ENCODE measurements around the gene SHQ1. TPM values are rescaled to one million over a fixed set of nuclear protein-coding genes. Genes with fewer than 3 reads are reported as not detected.
A peak's percentile ranks its signal among the peaks of the same experiment; 100 is the strongest.

Gene SHQ1
- total RNA-seq, 2 donors from 2014 or later: 26.4 to 26.7 TPM

DNA sequence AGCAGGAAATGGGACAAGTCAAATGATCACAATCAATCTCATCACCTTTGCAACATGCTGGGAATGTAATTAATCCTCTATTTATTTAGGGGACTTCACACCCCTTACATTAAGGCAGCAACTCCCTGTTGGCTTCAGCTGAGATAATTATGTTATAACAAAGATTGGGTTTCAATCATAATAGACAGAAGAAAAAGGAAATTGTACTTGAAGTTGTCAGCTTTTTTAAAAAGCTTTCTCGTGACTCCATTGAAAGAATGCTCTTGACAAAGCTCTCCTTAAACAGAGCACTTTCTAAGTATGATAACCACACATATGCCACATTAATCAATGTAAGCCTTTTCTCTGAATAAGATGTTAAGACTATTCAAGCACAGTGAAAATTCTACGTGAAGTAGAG lies 65.7 kb downstream of the SHQ1 start:
- Mint-ChIP-seq H3K4me3 (no peak overlapping the region), H3K4me1 (ENCODE audit: low read depth) (no peaks in the 10 kb centered on the region), H3K9me3 (no peaks in the 10 kb centered on the region), H3K27me3 (ENCODE audit: low read depth) (no peaks in the 10 kb centered on the region), H3K27ac (no peak overlapping the region), H3K36me3 (ENCODE audit: insufficient read depth in 2 of 2) (peaks cover 0 to 8% of the 10 kb centered on the region in 2 donors)
- DNase-seq: no peak
- no peak for ATAC-seq (replicated peaks in 1 of 2)

DNA sequence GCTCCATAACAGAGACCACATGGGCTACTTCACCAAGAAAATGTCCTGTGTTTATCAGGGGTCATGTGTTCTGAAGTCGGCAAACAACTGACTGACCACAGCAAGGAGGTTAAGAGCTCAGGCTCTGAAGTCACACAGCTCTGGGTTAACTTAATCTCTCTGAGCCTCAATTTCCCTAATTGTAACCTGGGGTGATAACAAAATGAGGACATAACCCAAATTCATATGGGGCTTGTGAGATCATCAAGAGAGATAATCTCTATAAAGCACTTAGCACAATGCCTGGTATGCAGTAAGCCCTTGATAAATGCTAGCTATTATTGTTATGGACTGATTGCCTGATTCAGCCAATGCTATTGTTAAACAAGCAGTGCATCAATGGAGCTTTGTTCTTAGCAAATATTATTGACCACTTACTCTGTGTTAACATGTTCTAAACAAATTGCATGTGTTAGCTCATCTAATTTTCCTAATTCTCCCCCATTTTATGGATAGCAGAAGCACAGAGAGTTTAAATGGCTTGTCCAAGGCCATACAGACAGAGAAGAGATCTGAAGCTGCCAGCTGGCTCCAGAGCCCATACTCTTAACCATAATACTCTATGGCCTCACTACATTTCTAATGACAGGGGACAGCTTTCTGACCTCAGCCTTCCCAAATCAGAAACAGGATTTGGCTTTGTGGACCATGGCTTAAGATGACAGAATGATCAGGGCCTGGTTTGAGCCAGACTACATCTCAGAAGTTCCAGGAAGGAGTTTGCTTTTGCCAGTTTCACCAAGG lies 78.3 kb downstream of the SHQ1 start:
- Mint-ChIP-seq H3K9me3 (no peaks in the 10 kb centered on the region), H3K27me3 (ENCODE audit: low read depth) (no peaks in the 10 kb centered on the region), H3K27ac (no peak overlapping the region), H3K4me1 (ENCODE audit: low read depth) (no peaks in the 10 kb centered on the region), H3K36me3 (ENCODE audit: insufficient read depth in 2 of 2) (peaks cover 3 to 11% of the 10 kb centered on the region in 2 donors), H3K4me3 (no peak overlapping the region)
- DNase-seq (no peak), ATAC-seq (replicated peaks in 1 of 2) (no peak)

DNA sequence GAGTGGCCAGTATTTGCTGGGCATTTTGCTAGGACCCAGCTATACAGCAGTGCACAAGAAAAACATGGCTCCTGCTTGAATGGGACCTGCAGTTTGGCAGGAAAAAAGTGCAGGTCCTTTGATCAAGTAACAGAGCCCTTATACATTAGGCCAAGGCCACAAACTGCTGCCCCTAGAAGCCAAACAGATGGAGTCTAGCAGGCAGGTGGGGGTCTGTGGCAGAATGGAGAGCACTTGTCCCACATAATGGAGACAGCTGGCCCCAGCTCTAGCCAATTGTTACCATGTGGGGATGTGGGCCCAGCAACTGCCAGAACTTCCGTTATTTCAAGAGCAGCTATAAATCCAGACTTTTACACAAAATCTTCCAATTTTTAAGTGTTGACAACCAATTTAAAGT lies 79.3 kb downstream of the SHQ1 start:
- Mint-ChIP-seq H3K4me3 (no peak overlapping the region), H3K36me3 (ENCODE audit: insufficient read depth in 2 of 2) (peaks cover 3 to 11% of the 10 kb centered on the region in 2 donors), H3K4me1 (ENCODE audit: low read depth) (peaks cover under 1% of the 10 kb centered on the region), H3K27me3 (ENCODE audit: low read depth) (no peaks in the 10 kb centered on the region), H3K27ac (no peak overlapping the region), H3K9me3 (no peaks in the 10 kb centered on the region)
- DNase-seq (no peak), ATAC-seq (replicated peaks in 1 of 2) (no peak)

DNA sequence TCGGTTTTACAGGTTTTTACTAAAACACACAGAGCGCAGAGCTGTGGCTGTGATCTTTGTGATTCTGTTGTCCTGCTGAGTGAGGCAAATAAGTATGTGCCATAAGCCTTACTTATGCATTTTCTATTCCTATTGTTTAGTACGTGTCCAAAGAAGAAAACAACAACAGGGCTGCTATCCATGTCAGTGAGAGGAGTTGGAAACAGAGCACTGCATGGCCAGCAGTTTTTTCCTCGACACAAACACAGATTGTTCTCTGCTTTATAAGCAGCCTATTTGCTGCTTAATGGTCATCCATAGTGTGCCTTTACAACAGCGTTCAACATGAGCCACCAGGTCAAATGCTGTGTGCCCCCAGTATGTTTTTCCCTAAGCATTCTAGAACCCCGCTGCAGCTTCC lies 79.8 kb downstream of the SHQ1 start:
- Mint-ChIP-seq H3K4me1 (ENCODE audit: low read depth) (peaks cover 5% of the 10 kb centered on the region), H3K36me3 (ENCODE audit: insufficient read depth in 2 of 2) (peaks cover 3 to 11% of the 10 kb centered on the region in 2 donors), H3K4me3 (no peak overlapping the region), H3K27me3 (ENCODE audit: low read depth) (no peaks in the 10 kb centered on the region), H3K9me3 (no peaks in the 10 kb centered on the region), H3K27ac (no peak overlapping the region)
- DNase-seq (no peak), ATAC-seq (replicated peaks in 1 of 2) (no peak)

DNA sequence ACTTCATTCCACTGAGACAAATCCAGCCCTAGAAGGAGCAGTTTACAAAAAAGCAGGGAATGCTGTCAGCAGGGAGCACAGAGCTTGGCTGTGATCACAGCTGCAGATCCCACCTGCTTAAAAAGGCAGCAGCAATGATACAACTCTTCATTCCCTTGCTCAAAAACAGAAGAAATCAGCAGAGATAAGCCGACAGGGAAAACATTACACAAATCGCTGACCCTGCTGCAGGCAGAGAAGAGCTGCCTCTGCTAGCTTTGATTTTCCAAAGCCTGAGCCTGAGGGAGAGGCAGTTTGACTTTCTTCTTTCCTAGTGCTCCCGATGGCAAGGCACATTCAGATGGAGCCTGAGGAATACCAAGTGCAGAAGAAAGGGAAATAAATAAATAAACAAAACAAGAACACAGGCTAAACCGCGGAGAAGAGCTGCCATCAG lies 80.2 kb downstream of the SHQ1 start:
- Mint-ChIP-seq H3K4me1 (ENCODE audit: low read depth) (peaks cover 5% of the 10 kb centered on the region), H3K27me3 (ENCODE audit: low read depth) (no peaks in the 10 kb centered on the region), H3K9me3 (no peaks in the 10 kb centered on the region), H3K4me3 (no peak overlapping the region), H3K27ac (no peak overlapping the region), H3K36me3 (ENCODE audit: insufficient read depth in 2 of 2) (peaks cover 3 to 12% of the 10 kb centered on the region in 2 donors)
- ATAC-seq (replicated peaks in 1 of 2): no peak
- no peak for DNase-seq

DNA sequence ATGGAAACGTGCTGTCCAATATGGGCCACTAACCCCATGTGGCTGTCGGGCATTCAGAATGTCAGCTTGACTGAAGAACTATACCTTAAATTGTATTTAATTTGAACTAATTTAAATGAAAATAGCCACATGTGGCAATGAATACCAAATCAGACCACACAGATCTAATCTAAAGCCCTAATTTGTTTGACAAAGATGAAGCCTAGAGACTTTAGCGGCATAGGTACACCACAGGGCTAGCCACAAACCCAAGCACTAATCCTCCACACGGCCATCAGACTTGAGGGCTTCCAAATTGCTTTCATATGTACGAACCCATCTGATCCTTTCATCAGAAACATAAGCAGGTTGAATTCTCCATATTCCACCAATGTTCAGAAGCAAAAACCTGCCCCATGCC lies 81.4 kb downstream of the SHQ1 start:
- ATAC-seq (replicated peaks in 1 of 2): no peak
- peaks cover 3 to 12% of the 10 kb centered on the region in 2 donors for H3K36me3 Mint-ChIP-seq (ENCODE audit: insufficient read depth in 2 of 2)
- no peak overlapping the region for H3K4me3 Mint-ChIP-seq
- H3K27me3 Mint-ChIP-seq (ENCODE audit: low read depth): no peaks in the 10 kb centered on the region
- H3K9me3 Mint-ChIP-seq: no peaks in the 10 kb centered on the region
- no peak for DNase-seq
- no peak overlapping the region for H3K27ac Mint-ChIP-seq
- peaks cover 5% of the 10 kb centered on the region for H3K4me1 Mint-ChIP-seq (ENCODE audit: low read depth)

DNA sequence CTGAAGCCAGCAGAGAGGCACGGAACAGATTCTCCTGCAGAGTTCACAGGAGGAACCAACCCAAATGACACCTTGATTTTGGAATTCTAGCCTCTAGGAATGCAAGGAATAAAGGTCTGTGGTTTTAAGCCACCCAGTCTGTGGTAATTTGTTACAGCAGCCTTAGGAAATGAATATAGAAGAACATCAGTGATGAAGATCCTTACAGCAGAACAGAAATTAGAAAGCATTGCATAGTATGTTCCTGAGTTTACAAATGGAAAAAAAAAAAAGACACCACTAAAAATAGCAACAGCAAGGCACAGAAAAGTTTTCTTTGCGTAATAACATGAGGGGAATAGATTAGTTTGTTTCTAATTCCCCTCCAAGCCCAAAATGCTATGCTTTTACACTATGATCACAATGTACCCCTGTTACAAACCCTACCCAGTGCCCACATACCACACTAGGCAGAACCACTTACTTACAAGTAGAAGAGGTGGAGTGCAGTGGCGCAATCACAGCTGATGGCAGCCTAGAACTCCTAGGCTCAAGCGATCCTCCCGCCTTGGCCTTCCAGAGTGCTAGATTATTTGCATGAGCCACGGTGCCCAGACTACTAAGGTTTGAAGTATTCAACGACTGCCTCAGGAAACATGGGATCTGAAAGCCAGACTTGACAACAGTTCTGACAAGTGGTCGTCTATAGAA lies 84.3 kb downstream of the SHQ1 start:
- Mint-ChIP-seq H3K27ac (no peak overlapping the region), H3K4me1 (ENCODE audit: low read depth) (peaks cover 16% of the 10 kb centered on the region), H3K4me3 (no peak overlapping the region), H3K36me3 (ENCODE audit: insufficient read depth in 2 of 2) (peaks cover 2 to 5% of the 10 kb centered on the region in 2 donors), H3K27me3 (ENCODE audit: low read depth) (no peaks in the 10 kb centered on the region), H3K9me3 (no peaks in the 10 kb centered on the region)
- ATAC-seq (replicated peaks in 1 of 2): no peak
- no peak for DNase-seq

DNA sequence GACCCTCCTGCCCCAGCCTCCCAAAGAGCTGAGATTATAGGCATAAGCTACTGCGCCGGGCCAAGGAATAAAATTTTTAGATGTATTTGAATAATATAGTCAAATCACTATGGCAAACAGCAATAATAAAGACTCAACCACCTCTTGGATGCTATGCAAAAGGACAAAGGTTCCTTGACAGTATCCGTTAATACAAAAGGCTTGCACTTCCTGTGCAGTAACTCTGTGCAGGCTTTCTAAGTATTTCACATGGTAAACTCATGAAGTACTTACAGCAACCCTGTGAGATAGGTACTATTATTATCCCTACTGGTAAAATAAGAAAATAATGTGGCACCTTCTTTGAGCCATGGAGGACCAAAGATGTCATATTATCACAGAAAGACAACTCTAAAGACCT lies 86.8 kb downstream of the SHQ1 start:
- no peaks in the 10 kb centered on the region for H3K27me3 Mint-ChIP-seq (ENCODE audit: low read depth)
- DNase-seq: no peak
- peaks cover 2 to 7% of the 10 kb centered on the region in 2 donors for H3K36me3 Mint-ChIP-seq (ENCODE audit: insufficient read depth in 2 of 2)
- no peaks in the 10 kb centered on the region for H3K9me3 Mint-ChIP-seq
- no peak overlapping the region for H3K4me3 Mint-ChIP-seq
- ATAC-seq (replicated peaks in 1 of 2): no peak
- H3K4me1 Mint-ChIP-seq (ENCODE audit: low read depth): peaks cover 34% of the 10 kb centered on the region
- no peak overlapping the region for H3K27ac Mint-ChIP-seq

DNA sequence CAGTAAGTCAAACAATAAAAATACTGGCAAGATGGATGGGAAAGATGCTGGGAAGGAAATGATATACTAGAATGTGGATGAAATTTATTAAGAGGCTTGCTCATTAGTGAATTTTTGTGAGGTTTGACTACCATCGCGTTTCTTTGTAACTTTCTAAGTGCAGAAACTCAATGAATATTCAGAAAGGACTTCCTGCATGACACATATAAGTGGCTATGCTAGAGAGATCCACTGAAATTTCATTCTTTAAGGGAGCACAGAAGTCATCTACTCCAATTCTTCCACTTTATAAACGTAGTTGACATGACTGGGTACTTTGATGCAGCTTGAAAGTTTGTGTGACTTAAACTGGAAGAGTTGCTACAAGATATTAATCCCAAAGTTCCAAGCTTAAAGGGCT lies 88.0 kb downstream of the SHQ1 start:
- H3K27ac Mint-ChIP-seq: no peak overlapping the region
- no peak for ATAC-seq (replicated peaks in 1 of 2)
- H3K4me1 Mint-ChIP-seq (ENCODE audit: low read depth): peaks cover 43% of the 10 kb centered on the region
- H3K4me3 Mint-ChIP-seq: no peak overlapping the region
- H3K9me3 Mint-ChIP-seq: no peaks in the 10 kb centered on the region
- no peaks in the 10 kb centered on the region for H3K27me3 Mint-ChIP-seq (ENCODE audit: low read depth)
- H3K36me3 Mint-ChIP-seq (ENCODE audit: insufficient read depth in 2 of 2): peaks cover 2 to 6% of the 10 kb centered on the region in 2 donors
- DNase-seq: no peak

DNA sequence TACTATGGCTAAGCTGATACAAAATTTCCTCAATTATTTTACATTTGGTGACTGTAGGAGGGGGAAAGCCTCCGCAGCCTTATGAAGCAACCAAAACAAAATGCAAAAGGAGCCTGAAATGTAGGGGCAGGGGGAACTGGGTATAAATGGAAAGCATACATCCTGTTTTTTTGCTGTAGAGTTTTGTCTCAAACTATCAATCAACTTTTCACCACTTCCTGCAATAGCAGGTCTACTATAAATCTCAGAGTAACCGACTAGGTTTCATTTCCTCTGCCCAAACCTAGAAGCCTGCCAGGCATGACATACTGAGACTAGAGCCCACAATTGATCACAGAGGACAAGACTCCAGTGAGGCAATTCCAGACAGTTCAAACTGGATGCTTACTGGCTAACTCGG lies 91.3 kb downstream of the SHQ1 start:
- no peaks in the 10 kb centered on the region for H3K27me3 Mint-ChIP-seq (ENCODE audit: low read depth)
- peak overlapping the region; percentile 71 for H3K27ac Mint-ChIP-seq
- H3K4me3 Mint-ChIP-seq: peak overlapping the region; percentile 54 to 74
- H3K9me3 Mint-ChIP-seq: no peaks in the 10 kb centered on the region
- ATAC-seq (replicated peaks in 1 of 2): peak; percentile 98 to 99
- peak; percentile 48 to 62 for DNase-seq
- H3K36me3 Mint-ChIP-seq (ENCODE audit: insufficient read depth in 2 of 2): peaks cover 2 to 15% of the 10 kb centered on the region in 2 donors
- peaks cover 65% of the 10 kb centered on the region for H3K4me1 Mint-ChIP-seq (ENCODE audit: low read depth)

DNA sequence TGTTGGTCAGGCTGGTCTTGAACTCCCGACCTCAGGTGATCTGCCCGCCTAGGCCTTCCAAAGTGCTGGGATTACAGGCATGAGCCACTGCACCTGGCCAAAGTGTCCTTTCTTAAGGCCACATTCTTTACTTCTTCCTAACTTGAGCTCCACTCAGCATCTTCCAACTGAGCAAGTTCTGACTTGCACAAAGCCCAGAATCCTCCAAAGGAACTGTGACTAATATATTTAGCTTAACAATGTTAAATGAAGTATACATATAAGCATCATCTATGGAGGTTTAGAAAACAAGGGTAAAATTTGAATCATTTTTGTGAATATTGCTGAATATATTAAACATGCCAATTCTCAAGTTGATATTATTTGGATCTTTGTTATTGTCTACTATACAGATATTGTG lies 93.7 kb downstream of the SHQ1 start:
- no peak for ATAC-seq (replicated peaks in 1 of 2)
- peak overlapping the region; percentile 68 for H3K27ac Mint-ChIP-seq
- no peaks in the 10 kb centered on the region for H3K27me3 Mint-ChIP-seq (ENCODE audit: low read depth)
- DNase-seq: no peak
- peaks cover 2 to 18% of the 10 kb centered on the region in 2 donors for H3K36me3 Mint-ChIP-seq (ENCODE audit: insufficient read depth in 2 of 2)
- H3K4me1 Mint-ChIP-seq (ENCODE audit: low read depth): peaks cover 74% of the 10 kb centered on the region
- H3K9me3 Mint-ChIP-seq: no peaks in the 10 kb centered on the region
- no peak overlapping the region for H3K4me3 Mint-ChIP-seq

DNA sequence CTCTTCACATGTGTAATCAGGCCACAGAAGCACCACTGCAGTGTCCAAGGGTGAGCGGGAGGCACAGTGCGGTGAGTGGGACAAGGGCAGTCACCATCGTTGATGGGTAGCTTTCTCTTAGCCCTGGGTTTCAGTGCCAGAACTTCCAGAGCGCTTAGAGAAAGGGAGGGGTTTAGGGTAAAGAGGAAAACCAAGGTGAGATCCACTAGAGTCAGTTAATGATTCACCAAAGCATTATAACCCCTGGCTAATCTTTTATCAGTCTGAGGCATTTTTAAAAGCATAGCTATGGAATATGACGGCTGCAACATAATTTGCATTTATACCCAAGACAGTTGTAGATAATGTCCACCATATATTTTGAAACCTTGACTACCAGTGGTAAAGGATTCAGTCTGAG lies 94.8 kb downstream of the SHQ1 start:
- DNase-seq (no peak), ATAC-seq (replicated peaks in 1 of 2) (no peak)
- Mint-ChIP-seq H3K36me3 (ENCODE audit: insufficient read depth in 2 of 2) (peaks cover 2 to 18% of the 10 kb centered on the region in 2 donors), H3K27me3 (ENCODE audit: low read depth) (no peaks in the 10 kb centered on the region), H3K27ac (no peak overlapping the region), H3K4me1 (ENCODE audit: low read depth) (peaks cover 80% of the 10 kb centered on the region), H3K9me3 (no peaks in the 10 kb centered on the region), H3K4me3 (no peak overlapping the region)

DNA sequence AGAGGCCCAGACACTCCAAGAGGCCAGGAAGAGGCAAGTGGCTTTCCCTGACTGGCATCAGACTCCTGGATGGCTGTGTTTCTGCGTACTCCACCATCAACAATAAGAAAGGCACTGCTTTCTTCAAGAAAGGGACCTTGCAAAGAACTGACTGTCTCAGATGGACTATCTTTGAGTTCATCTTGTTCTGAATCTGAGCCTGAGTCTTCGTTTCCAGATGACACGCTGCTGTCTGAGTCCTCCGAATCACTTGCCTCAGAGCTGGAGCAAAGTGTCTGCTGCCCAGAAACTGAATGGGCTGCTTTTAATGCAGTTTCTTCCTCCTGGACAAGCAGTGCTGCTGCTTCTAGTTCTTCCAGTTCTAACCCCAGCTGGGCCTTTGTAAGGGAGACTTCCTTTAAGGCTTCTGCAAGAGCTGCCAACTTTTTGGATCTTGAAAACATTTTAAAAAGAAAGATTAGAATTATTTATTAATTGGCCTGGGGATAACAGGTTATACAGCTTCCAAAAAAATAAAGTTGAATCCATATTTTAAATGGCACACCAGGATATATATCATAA lies 97.8 kb downstream of the SHQ1 start:
- Mint-ChIP-seq H3K4me1 (ENCODE audit: low read depth) (peaks cover 69% of the 10 kb centered on the region), H3K9me3 (no peaks in the 10 kb centered on the region), H3K27me3 (ENCODE audit: low read depth) (no peaks in the 10 kb centered on the region), H3K36me3 (ENCODE audit: insufficient read depth in 2 of 2) (peaks cover 0 to 16% of the 10 kb centered on the region in 2 donors), H3K4me3 (peak overlapping the region in 1 of 2 donors; percentile 24), H3K27ac (no peak overlapping the region)
- ATAC-seq (replicated peaks in 1 of 2): peak; percentile 57 to 63
- DNase-seq: no peak
